Gastrocnemius medialis (tissue), 4 donors: ENCODE measurements around the gene HINFP. TPM values are rescaled to one million over a fixed set of nuclear protein-coding genes. Genes with fewer than 3 reads are reported as not detected.
A peak's percentile ranks its signal among the peaks of the same experiment; 100 is the strongest.

Experiments
- ATAC-seq, 2 donors: fragments of 150-250 bp; one replicate each; pipeline ENCODE4 v1.9.1; 2016
- DNase-seq, 2 donors: peaks; one replicate each; pipeline ENCODE4 v3.0.0-alpha.2; 2019
- H3K27ac ChIP-seq, 4 donors: fragments of 200-600 bp; sonication (generic); 1 replicate in 1 of 4; 2 replicates in 3 of 4; pipeline ENCODE4 v1.5.1; 2016 to 2018; ENCODE audit warnings: mild to moderate bottlenecking in 2 of 4, moderate library complexity in 1 of 4
- H3K27me3 ChIP-seq, 3 donors: fragments of 200-600 bp; sonication (generic) in 2 of 3; 1 replicate in 1 of 3; 2 replicates in 2 of 3; pipeline versions ENCODE4 v1.5.1 to v1.6.0; 2016 to 2019; ENCODE audit warnings: mild to moderate bottlenecking in 1 of 3, moderate library complexity in 1 of 3
- H3K36me3 ChIP-seq, 2 donors: fragments of 200-600 bp; sonication (generic) in 1 of 2; one replicate each; pipeline ENCODE4 v1.5.1; 2017 to 2018
- H3K4me1 ChIP-seq, 2 donors: fragments of 200-600 bp; sonication (generic) in 1 of 2; one replicate each; pipeline ENCODE4 v1.5.1; 2016 to 2017; ENCODE audit warnings: mild to moderate bottlenecking in 2 of 2
- H3K4me3 ChIP-seq, 4 donors: fragments of 200-600 bp; sonication (generic) in 3 of 4; 1 replicate in 1 of 4; 2 replicates in 3 of 4; pipeline ENCODE4 v1.5.1; 2016 to 2019; ENCODE audit warnings: mild to moderate bottlenecking in 2 of 4
- H3K9me3 ChIP-seq, 3 donors: fragments of 200-600 bp; sonication (generic) in 2 of 3; 1 replicate in 1 of 3; 2 replicates in 2 of 3; pipeline ENCODE4 v1.5.1; 2016 to 2019
- CTCF ChIP-seq, 5 experiments: fragments of 450-650 bp in 3 of 5; fragments of 200-600 bp in 2 of 5; sonication (generic) in 2 of 5; IDR thresholded peaks in 4 of 5; conservative IDR thresholded peaks in 1 of 5; 1 replicate in 4 of 5; 2 replicates in 1 of 5; pipeline ENCODE4 v1.5.1; 2016 to 2019; ENCODE audit warnings: antibody characterized with exemption in 5 of 5, mild to moderate bottlenecking in 3 of 5, moderate library complexity in 3 of 5
- POLR2A ChIP-seq, 2 donors: fragments of 450-650 bp; IDR thresholded peaks; one replicate each; pipeline ENCODE4 v1.6.1; 2017; ENCODE audit warnings: antibody characterized with exemption in 2 of 2, mild to moderate bottlenecking in 2 of 2, moderate library complexity in 2 of 2
- in situ Hi-C, 4 donors: fragments of 200-750 bp; cut with MboI; loops; one replicate each; pipeline versions ENCODE4 v1.15.0 to v1.8.0; 2017; ENCODE audit warnings: low sequenced_read_pairs in 4 of 4
- intact Hi-C: fragments of 100-400 bp; cut with DNase I; formaldehyde crosslinking; loops from one replicate; pipeline ENCODE4 v1.15.1; 2023; ENCODE audit warnings: low total_unique reads
- total RNA-seq, 4 donors: library from RNA; depleted of rRNA; stranded (reverse); fragments of >200 nt; gene quantifications; one replicate each; pipeline versions ENCODE4 v1.1.0 to v1.2.3, GENCODE V29; 2016

Gene HINFP
- total RNA-seq, 4 donors from 2014 or later = 8.1 to 17.8 (median 15.3) TPM

GRCh38 chr11:119112314-119113020, 8.9 kb upstream of the HINFP start:
- H3K9me3 ChIP-seq = no peaks in the 10 kb centered on the region
- intact Hi-C loops = no loop called here
- TF ChIP-seq POLR2A (IDR thresholded peaks at IDR 0.05) = no peak
- no peak for TF ChIP-seq CTCF (IDR thresholded peaks at IDR 0.05 in 4 of 5, conservative IDR thresholded peaks at IDR 0.05 in 1 of 5)
- ATAC-seq (no peak), DNase-seq (no peak)
- peaks cover 0 to 59% of the 10 kb centered on the region in 2 donors for H3K36me3 ChIP-seq
- no peak overlapping the region for H3K4me3 ChIP-seq
- in situ Hi-C loops = no loop called here
- peaks cover 14 to 15% of the 10 kb centered on the region in 2 donors for H3K4me1 ChIP-seq
- H3K27ac ChIP-seq = no peak overlapping the region
- no peaks in the 10 kb centered on the region for H3K27me3 ChIP-seq

- in situ Hi-C loops (no loop called here), intact Hi-C loops (no loop called here)
- ATAC-seq (no peak), DNase-seq (no peak)
- no peaks in the 10 kb centered on the region for H3K9me3 ChIP-seq
- peaks cover 5% of the 10 kb centered on the region in 2 donors for H3K4me1 ChIP-seq
- H3K36me3 ChIP-seq = peaks cover 0 to 59% of the 10 kb centered on the region in 2 donors
- H3K27me3 ChIP-seq = no peaks in the 10 kb centered on the region
- TF ChIP-seq CTCF (IDR thresholded peaks at IDR 0.05 in 4 of 5, conservative IDR thresholded peaks at IDR 0.05 in 1 of 5) = no peak
- no peak for TF ChIP-seq POLR2A (IDR thresholded peaks at IDR 0.05)
- no peak overlapping the region for H3K27ac ChIP-seq
- no peak overlapping the region for H3K4me3 ChIP-seq
Measured at GRCh38 chr11:119113716-119114115, 7.7 kb upstream of the HINFP start.

GRCh38 chr11:119114351-119114750, 7.0 kb upstream of the HINFP start:
- Histone ChIP-seq H3K4me1 (no peaks in the 10 kb centered on the region), H3K9me3 (no peaks in the 10 kb centered on the region), H3K27ac (no peak overlapping the region), H3K4me3 (no peak overlapping the region), H3K36me3 (peaks cover 0 to 59% of the 10 kb centered on the region in 2 donors), H3K27me3 (no peaks in the 10 kb centered on the region)
- ATAC-seq = no peak
- intact Hi-C loops (no loop called here), in situ Hi-C loops (no loop called here)
- DNase-seq = no peak
- TF ChIP-seq CTCF (IDR thresholded peaks at IDR 0.05 in 4 of 5, conservative IDR thresholded peaks at IDR 0.05 in 1 of 5) = no peak
- TF ChIP-seq POLR2A (IDR thresholded peaks at IDR 0.05) = no peak

GRCh38 chr11:119115484-119116234, 5.7 kb upstream of the HINFP start:
- Histone ChIP-seq H3K27me3 (no peaks in the 10 kb centered on the region), H3K4me3 (no peak overlapping the region), H3K9me3 (no peaks in the 10 kb centered on the region), H3K4me1 (peaks cover 1 to 3% of the 10 kb centered on the region in 2 donors), H3K36me3 (peaks cover 0 to 59% of the 10 kb centered on the region in 2 donors), H3K27ac (no peak overlapping the region)
- in situ Hi-C loops = no loop called here
- intact Hi-C loops = no loop called here
- TF ChIP-seq POLR2A (IDR thresholded peaks at IDR 0.05) (no peak), CTCF (IDR thresholded peaks at IDR 0.05 in 4 of 5, conservative IDR thresholded peaks at IDR 0.05 in 1 of 5) (no peak)
- DNase-seq = peak; percentile 30 to 35
- ATAC-seq = no peak
